ENCODE measurements around the gene CDHR5.

CDHR5 gene

GRCh38 chr11:637593-638521, 13.1 kb upstream of the CDHR5 start:
- no peaks in the 10 kb centered on the region for H3K27me3 ChIP-seq (ENCODE audit: insufficient read depth, low read length, poor library complexity)
- TF ChIP-seq EZH2 (IDR thresholded peaks at IDR 0.05; ENCODE audit: borderline replicate concordance, low read depth, low read length, severe bottlenecking) = no peak
- no peak for TF ChIP-seq CTCF (IDR thresholded peaks at IDR 0.05; ENCODE audit: borderline replicate concordance, extremely low read depth, low read length, poor library complexity, severe bottlenecking)
- H3K4me2 ChIP-seq (ENCODE audit: insufficient read depth, low read length) = no peak overlapping the region
- peaks cover 15% of the 10 kb centered on the region for H4K20me1 ChIP-seq (ENCODE audit: insufficient read depth, low read length)
- ATAC-seq (ENCODE audit: insufficient read depth, low read depth) = no peak; the same call in 2 of the 3 replicates
- DNase-seq = no peak
- H3K9ac ChIP-seq (ENCODE audit: low read depth, low read length) = no peak overlapping the region
- no peak overlapping the region for H3K27ac ChIP-seq (ENCODE audit: low read length)
- H3K4me1 ChIP-seq (ENCODE audit: insufficient read depth, low read length) = no peaks in the 10 kb centered on the region
- H2AFZ ChIP-seq (ENCODE audit: low read depth, low read length) = no peak overlapping the region
- H3K9me3 ChIP-seq (ENCODE audit: insufficient read depth, low read length, severe bottlenecking) = no peaks in the 10 kb centered on the region
- H3K79me2 ChIP-seq (ENCODE audit: insufficient read depth, low read length) = no peaks in the 10 kb centered on the region
- H3K36me3 ChIP-seq (ENCODE audit: insufficient read depth, low read length) = peaks cover 31% of the 10 kb centered on the region
- no peak overlapping the region for H3K4me3 ChIP-seq (ENCODE audit: low read depth in 1 of 2, low read length in 2 of 2)

GRCh38 chr11:637333-637592, 12.5 kb upstream of the CDHR5 start:
- no peak overlapping the region for H3K4me2 ChIP-seq (ENCODE audit: insufficient read depth, low read length)
- H3K36me3 ChIP-seq (ENCODE audit: insufficient read depth, low read length) = peaks cover 26% of the 10 kb centered on the region
- DNase-seq = no peak
- no peaks in the 10 kb centered on the region for H3K4me1 ChIP-seq (ENCODE audit: insufficient read depth, low read length)
- no peak overlapping the region for H3K27ac ChIP-seq (ENCODE audit: low read length)
- no peak overlapping the region for H3K9ac ChIP-seq (ENCODE audit: low read depth, low read length)
- peaks cover 10% of the 10 kb centered on the region for H4K20me1 ChIP-seq (ENCODE audit: insufficient read depth, low read length)
- no peak overlapping the region for H3K4me3 ChIP-seq (ENCODE audit: low read depth in 1 of 2, low read length in 2 of 2)
- no peak for ATAC-seq (ENCODE audit: insufficient read depth, low read depth)
- H2AFZ ChIP-seq (ENCODE audit: low read depth, low read length) = no peak overlapping the region
- H3K9me3 ChIP-seq (ENCODE audit: insufficient read depth, low read length, severe bottlenecking) = no peaks in the 10 kb centered on the region
- no peaks in the 10 kb centered on the region for H3K79me2 ChIP-seq (ENCODE audit: insufficient read depth, low read length)
- no peaks in the 10 kb centered on the region for H3K27me3 ChIP-seq (ENCODE audit: insufficient read depth, low read length, poor library complexity)
- no peak for TF ChIP-seq EZH2 (IDR thresholded peaks at IDR 0.05; ENCODE audit: borderline replicate concordance, low read depth, low read length, severe bottlenecking)
- no peak for TF ChIP-seq CTCF (IDR thresholded peaks at IDR 0.05; ENCODE audit: borderline replicate concordance, extremely low read depth, low read length, poor library complexity, severe bottlenecking)

GRCh38 chr11:636511-637332, 12.0 kb upstream of the CDHR5 start, which contains the start of gene DRD4:
DRD4 (plus strand) TSS chr11:637269; CDS start chr11:637305, 36 bp downstream.
- Histone ChIP-seq H3K79me2 (ENCODE audit: insufficient read depth, low read length) (no peaks in the 10 kb centered on the region), H3K27me3 (ENCODE audit: insufficient read depth, low read length, poor library complexity) (no peaks in the 10 kb centered on the region), H3K4me2 (ENCODE audit: insufficient read depth, low read length) (no peak within 1 kb of the TSS), H3K36me3 (ENCODE audit: insufficient read depth, low read length) (peaks cover 21% of the 10 kb centered on the region), H3K9ac (ENCODE audit: low read depth, low read length) (no peak within 1 kb of the TSS), H3K9me3 (ENCODE audit: insufficient read depth, low read length, severe bottlenecking) (no peaks in the 10 kb centered on the region), H2AFZ (ENCODE audit: low read depth, low read length) (no peak within 1 kb of the TSS), H3K4me1 (ENCODE audit: insufficient read depth, low read length) (no peaks in the 10 kb centered on the region), H4K20me1 (ENCODE audit: insufficient read depth, low read length) (peaks cover 6% of the 10 kb centered on the region; the same call in 1 of the 2 replicates), H3K4me3 (ENCODE audit: low read depth in 1 of 2, low read length in 2 of 2) (no peak within 1 kb of the TSS), H3K27ac (ENCODE audit: low read length) (no peak within 1 kb of the TSS)
- TF ChIP-seq EZH2 (IDR thresholded peaks at IDR 0.05; ENCODE audit: borderline replicate concordance, low read depth, low read length, severe bottlenecking) (no peak), CTCF (IDR thresholded peaks at IDR 0.05; ENCODE audit: borderline replicate concordance, extremely low read depth, low read length, poor library complexity, severe bottlenecking) (no peak)
- ATAC-seq (ENCODE audit: insufficient read depth, low read depth) (no peak), DNase-seq (no peak)
